ENCODE data around the gene CLCN2.

The CLCN2 gene

DNA sequence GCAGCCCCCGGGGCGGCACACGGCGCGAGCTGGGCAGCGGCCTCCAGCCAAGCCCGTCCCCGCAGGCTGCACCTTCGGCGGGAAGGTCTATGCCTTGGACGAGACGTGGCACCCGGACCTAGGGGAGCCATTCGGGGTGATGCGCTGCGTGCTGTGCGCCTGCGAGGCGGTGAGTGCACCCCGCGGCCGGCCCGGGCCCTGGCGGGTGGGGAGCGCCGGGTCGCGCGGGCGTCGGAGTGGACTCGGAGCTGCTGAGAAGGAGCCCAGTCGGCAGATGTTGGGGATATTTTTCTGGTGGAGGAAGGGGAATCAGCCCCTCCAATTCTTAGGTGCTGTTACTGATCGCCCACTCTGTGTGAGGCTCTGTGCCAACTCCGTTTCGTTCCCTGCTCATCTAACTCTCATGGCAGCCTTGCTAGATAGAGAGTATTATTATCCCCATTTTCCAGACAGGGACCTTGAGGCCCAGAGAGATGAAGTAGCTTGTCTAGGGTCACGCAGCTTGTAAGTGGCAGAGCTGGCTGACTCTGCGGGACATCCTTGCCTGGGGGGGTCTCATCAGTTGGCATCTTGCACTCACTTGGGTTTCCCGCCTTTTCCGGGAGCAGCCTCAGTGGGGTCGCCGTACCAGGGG lies 19.3 kb upstream of the CLCN2 start:
- H3K9ac ChIP-seq: no peak overlapping the region
- peaks cover 64% of the 10 kb centered on the region for H3K27me3 ChIP-seq
- no peaks in the 10 kb centered on the region for H3K9me3 ChIP-seq
- H3K4me2 ChIP-seq: peak overlapping the region; percentile 85
- H3K4me3 ChIP-seq: peak overlapping the region; percentile 65
- no peak for TF ChIP-seq Cebpa-rat (IDR thresholded peaks at IDR 0.05)
- H3K36me3 ChIP-seq: no peaks in the 10 kb centered on the region
- H3K27ac ChIP-seq: no peak overlapping the region
- peaks cover 23% of the 10 kb centered on the region; the same call in 1 of the 2 replicates for H3K4me1 ChIP-seq
- peaks cover 42% of the 10 kb centered on the region for H4K20me1 ChIP-seq

GRCh38 chr3:184380185-184380626 lies 18.8 kb upstream of the CLCN2 start:
- H3K4me3 ChIP-seq: peak overlapping the region; percentile 65
- peaks cover 42% of the 10 kb centered on the region for H4K20me1 ChIP-seq
- no peak for TF ChIP-seq Cebpa-rat (IDR thresholded peaks at IDR 0.05)
- no peak overlapping the region for H3K27ac ChIP-seq
- H3K27me3 ChIP-seq: peaks cover 64% of the 10 kb centered on the region
- H3K4me1 ChIP-seq: peaks cover 23% of the 10 kb centered on the region; the same call in 1 of the 2 replicates
- no peaks in the 10 kb centered on the region for H3K36me3 ChIP-seq
- H3K9ac ChIP-seq: no peak overlapping the region
- peak overlapping the region; percentile 85 for H3K4me2 ChIP-seq
- no peaks in the 10 kb centered on the region for H3K9me3 ChIP-seq

- Histone ChIP-seq H3K27ac (no peak within 1 kb of the TSS), H3K27me3 (peaks cover 64% of the 10 kb centered on the region), H3K4me1 (peaks cover 23% of the 10 kb centered on the region; the same call in 1 of the 2 replicates), H3K4me2 (peak within 1 kb of the TSS; percentile 85), H3K4me3 (peak within 1 kb of the TSS; percentile 65), H4K20me1 (peaks cover 42% of the 10 kb centered on the region), H3K36me3 (no peaks in the 10 kb centered on the region), H3K9ac (no peak within 1 kb of the TSS), H3K9me3 (no peaks in the 10 kb centered on the region)
- no peak for TF ChIP-seq Cebpa-rat (IDR thresholded peaks at IDR 0.05)
These were observed 18.2 kb upstream of the CLCN2 start, which contains the start of gene CHRD for GRCh38 chr3:184379358-184380184. CHRD (plus strand) TSS chr3:184380054; CDS start chr3:184380319, 265 bp downstream.

DNA sequence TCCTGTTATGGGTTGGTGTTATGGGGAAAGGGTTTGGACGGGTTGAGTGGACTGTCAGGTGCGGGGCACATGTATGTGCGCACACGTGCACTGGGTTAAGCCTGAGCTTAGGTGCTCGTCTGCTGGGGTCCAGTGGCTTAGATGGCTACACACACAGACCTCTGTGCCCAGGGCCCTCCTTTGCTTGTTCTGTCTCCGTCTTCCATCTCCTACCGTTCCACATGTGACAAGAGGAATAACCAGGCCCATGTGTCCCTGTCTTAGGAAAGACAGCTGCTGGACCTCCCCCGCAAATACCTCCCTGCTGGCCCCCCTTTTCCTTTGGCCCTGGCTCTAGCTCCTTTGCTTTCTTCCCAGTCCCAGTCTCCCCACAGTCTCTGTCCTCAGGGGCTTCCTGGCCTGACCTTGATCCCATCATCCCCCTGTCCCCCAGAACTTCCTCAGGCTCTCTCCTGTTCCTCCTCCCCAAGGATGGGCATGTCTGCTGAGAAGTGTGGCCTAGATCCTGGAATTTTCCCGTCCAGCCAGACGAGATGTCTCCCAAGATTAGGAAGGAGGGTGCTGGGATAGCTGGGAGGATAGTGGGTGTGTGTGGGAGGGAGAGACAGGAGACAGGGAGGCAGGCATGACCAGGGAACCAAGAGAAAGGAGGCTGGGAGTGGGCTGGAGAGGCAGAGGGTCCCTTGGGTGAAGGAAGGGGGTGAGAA lies 17.4 kb upstream of the CLCN2 start:
- Histone ChIP-seq H3K9me3 (no peaks in the 10 kb centered on the region), H3K4me2 (no peak overlapping the region), H3K4me3 (no peak overlapping the region), H3K27me3 (peaks cover 64% of the 10 kb centered on the region), H3K4me1 (peaks cover 23% of the 10 kb centered on the region; the same call in 1 of the 2 replicates), H3K36me3 (no peaks in the 10 kb centered on the region), H3K27ac (no peak overlapping the region), H3K9ac (no peak overlapping the region), H4K20me1 (peaks cover 42% of the 10 kb centered on the region)
- TF ChIP-seq Cebpa-rat (IDR thresholded peaks at IDR 0.05): no peak

- peaks cover 42% of the 10 kb centered on the region for H4K20me1 ChIP-seq
- no peak within 1 kb of the TSS for H3K27ac ChIP-seq
- no peak within 1 kb of the TSS for H3K4me3 ChIP-seq
- H3K36me3 ChIP-seq: no peaks in the 10 kb centered on the region
- H3K9ac ChIP-seq: no peak within 1 kb of the TSS
- H3K9me3 ChIP-seq: no peaks in the 10 kb centered on the region
- peaks cover 23% of the 10 kb centered on the region; the same call in 1 of the 2 replicates for H3K4me1 ChIP-seq
- peaks cover 60% of the 10 kb centered on the region for H3K27me3 ChIP-seq
- TF ChIP-seq Cebpa-rat (IDR thresholded peaks at IDR 0.05): no peak
- H3K4me2 ChIP-seq: peak within 1 kb of the TSS; percentile 5; the same call in 1 of the 2 replicates
These were observed 16.6 kb upstream of the CLCN2 start, which contains the start of gene THPO for GRCh38 chr3:184377882-184378445. THPO (minus strand) TSS chr3:184378207; CDS start chr3:184376259, 1,948 bp downstream.

DNA sequence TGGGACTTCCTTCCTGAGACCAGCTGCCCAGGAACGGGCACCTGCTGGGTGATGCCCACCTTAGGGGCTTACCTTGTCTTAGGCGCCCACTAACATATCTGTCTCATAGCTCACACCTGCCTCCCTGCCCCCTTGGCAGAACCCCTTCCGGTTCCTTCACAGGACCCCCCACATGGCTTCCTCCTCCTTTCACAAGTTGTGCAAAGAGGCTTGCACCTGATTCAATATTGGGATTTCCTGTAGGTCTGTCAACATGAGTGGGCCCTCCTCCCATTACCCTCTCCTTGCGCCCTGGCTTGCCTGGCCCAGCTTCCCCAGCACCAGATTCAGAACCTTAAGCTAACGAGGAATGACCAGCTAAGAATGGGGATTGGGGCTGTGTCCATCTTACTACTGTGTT lies 16.0 kb upstream of the CLCN2 start:
- H3K36me3 ChIP-seq: no peaks in the 10 kb centered on the region
- H3K9ac ChIP-seq: no peak overlapping the region
- no peaks in the 10 kb centered on the region for H3K9me3 ChIP-seq
- no peak for TF ChIP-seq Cebpa-rat (IDR thresholded peaks at IDR 0.05)
- peaks cover 37% of the 10 kb centered on the region for H4K20me1 ChIP-seq
- peaks cover 23% of the 10 kb centered on the region; the same call in 1 of the 2 replicates for H3K4me1 ChIP-seq
- peak overlapping the region; percentile 5; the same call in 1 of the 2 replicates for H3K4me2 ChIP-seq
- no peak overlapping the region for H3K4me3 ChIP-seq
- H3K27me3 ChIP-seq: peaks cover 55% of the 10 kb centered on the region
- H3K27ac ChIP-seq: no peak overlapping the region

DNA sequence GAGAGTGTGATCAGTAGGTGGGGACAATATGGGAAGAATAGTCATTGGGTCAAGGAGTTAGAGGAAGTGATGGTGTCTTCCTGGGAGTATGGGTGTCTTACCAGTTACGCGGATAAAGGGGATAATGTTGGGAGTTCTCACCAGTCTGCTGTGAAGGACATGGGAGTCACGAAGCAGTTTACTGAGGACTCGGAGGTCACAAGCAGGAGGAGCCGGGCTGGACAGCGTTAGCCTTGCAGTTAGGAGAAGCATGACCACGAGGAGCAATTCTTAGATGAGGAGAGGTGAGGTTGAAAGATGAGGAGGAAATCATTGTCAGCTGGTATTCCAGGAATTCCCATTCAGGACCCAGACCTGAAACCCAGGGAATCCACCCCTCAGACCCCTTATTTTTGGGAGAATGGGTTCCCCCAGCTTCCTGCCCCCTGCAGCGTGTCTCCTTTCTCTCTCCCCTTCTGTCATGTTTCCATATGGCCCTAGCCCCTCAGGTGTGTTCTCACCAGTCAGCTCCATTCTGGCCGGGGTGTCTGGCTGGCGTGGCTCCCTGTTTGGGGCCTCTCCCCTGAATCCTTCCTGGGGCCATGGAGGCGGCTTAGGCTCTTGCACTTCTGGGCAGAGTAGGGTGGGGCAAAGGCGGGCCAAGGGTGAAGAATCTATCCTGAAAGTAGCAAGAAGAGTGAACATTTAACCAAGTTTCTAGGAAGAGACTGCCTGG lies 14.5 kb upstream of the CLCN2 start:
- Histone ChIP-seq H3K9ac (no peak overlapping the region), H4K20me1 (peaks cover 28% of the 10 kb centered on the region), H3K4me2 (no peak overlapping the region), H3K4me3 (no peak overlapping the region), H3K27ac (no peak overlapping the region), H3K27me3 (peaks cover 40% of the 10 kb centered on the region), H3K36me3 (no peaks in the 10 kb centered on the region), H3K9me3 (no peaks in the 10 kb centered on the region), H3K4me1 (peaks cover 16% of the 10 kb centered on the region; the same call in 1 of the 2 replicates)
- no peak for TF ChIP-seq Cebpa-rat (IDR thresholded peaks at IDR 0.05)

GRCh38 chr3:184373422-184373821 lies 12.0 kb upstream of the CLCN2 start:
- Histone ChIP-seq H3K4me3 (no peak overlapping the region), H3K4me2 (no peak overlapping the region), H3K9ac (no peak overlapping the region), H3K27ac (no peak overlapping the region), H3K36me3 (peaks cover 21% of the 10 kb centered on the region), H3K27me3 (peaks cover 15% of the 10 kb centered on the region), H3K9me3 (no peaks in the 10 kb centered on the region), H4K20me1 (peaks cover 29% of the 10 kb centered on the region), H3K4me1 (peaks cover 11% of the 10 kb centered on the region; the same call in 1 of the 2 replicates)
- TF ChIP-seq Cebpa-rat (IDR thresholded peaks at IDR 0.05): no peak
